Lung (tissue), 13 donors: ENCODE results near the gene RNU5B-1. TPM values are rescaled to one million over a fixed set of nuclear protein-coding genes. Genes with fewer than 3 reads are reported as not detected.
"Not testable (repeated sequence)": the region's sequence is repeated elsewhere in the genome, so short reads cannot be mapped to it uniquely, and the experiment has no call there.

Source experiments
- ATAC-seq: fragments of 200-7000 bp; cut with Tn5 transposase; one replicate; pipeline ENCODE4 v1.9.1; 2020; ENCODE audit warnings: moderate number of reproducible peaks; ENCODE audit not compliant: insufficient read depth, low FRiP score
- DNase-seq, 3 donors: peaks; one replicate each; pipeline ENCODE4 v3.0.0-alpha.2; 2013 to 2017
- H3K27ac ChIP-seq, 2 donors: one replicate each; pipeline ENCODE4 v1.5.1; 2013; ENCODE audit warnings: mild to moderate bottlenecking in 2 of 2, moderate library complexity in 2 of 2, control low read depth in 1 of 2, inconsistent platforms in 1 of 2, low read depth in 1 of 2, low read length in 1 of 2
- H3K27me3 ChIP-seq, 3 donors: one replicate each; pipeline ENCODE4 v1.5.1; 2013; ENCODE audit warnings: low read length in 2 of 3; ENCODE audit not compliant: control insufficient read depth in 3 of 3, insufficient read depth in 3 of 3
- H3K36me3 ChIP-seq, 4 donors: one replicate each; pipeline ENCODE4 v1.5.1; 2013; ENCODE audit warnings: low read length in 4 of 4, mild to moderate bottlenecking in 1 of 4, moderate library complexity in 1 of 4; ENCODE audit not compliant: control insufficient read depth in 4 of 4, insufficient read depth in 4 of 4
- H3K4me1 ChIP-seq, 5 donors: one replicate each; pipeline ENCODE4 v1.5.1; 2013; ENCODE audit warnings: low read length in 5 of 5, mild to moderate bottlenecking in 2 of 5, moderate library complexity in 1 of 5; ENCODE audit not compliant: control insufficient read depth in 5 of 5, insufficient read depth in 5 of 5
- H3K4me3 ChIP-seq: one replicate; pipeline ENCODE4 v1.5.1; 2013; ENCODE audit warnings: mild to moderate bottlenecking, control low read depth, moderate library complexity
- H3K9ac ChIP-seq, 2 donors: one replicate each; pipeline ENCODE4 v1.5.1; 2013; ENCODE audit warnings: low read length in 2 of 2, control low read depth in 1 of 2; ENCODE audit not compliant: insufficient read depth in 1 of 2
- H3K9me3 ChIP-seq, 4 donors: one replicate each; pipeline ENCODE4 v1.5.1; 2013; ENCODE audit warnings: low read length in 3 of 4, mild to moderate bottlenecking in 1 of 4, moderate library complexity in 1 of 4; ENCODE audit not compliant: control insufficient read depth in 4 of 4, insufficient read depth in 3 of 4
- CTCF ChIP-seq: IDR thresholded peaks from 2 replicates; pipeline ENCODE4 v1.5.1; 2012; ENCODE audit warnings: mild to moderate bottlenecking; ENCODE audit errors: control extremely low read depth, extremely low read depth
- WGBS, 2 donors: extraction: QIAGEN DNeasy Blood & Tissue Kit; methylation state at CpG; one replicate each; pipeline ENCODE4 v1.1.7; 2013; 5-methylcytosine and 5-hydroxymethylcytosine counted together
- polyA plus RNA-seq, 2 donors: library from polyadenylated mRNA; stranded (reverse); fragments of 200-250 nt; gene quantifications; one replicate each; pipeline ENCODE4 v1.2.1, GENCODE V29; 2013
- small RNA-seq: library from RNA; depleted of rRNA; stranded (forward); fragments of <200 nt; gene quantifications from one replicate; pipeline ENCODE3, GENCODE V24; 2014; ENCODE audit warnings: low replicate concordance
- total RNA-seq, 2 donors: library from RNA; depleted of rRNA in 1 of 2; stranded (reverse); fragments of >200 nt in 1 of 2; gene quantifications; one replicate each; pipeline ENCODE4 v1.2.1, GENCODE V29; 2014 to 2021
- donor health status: control.
- donor health status: control.
- donor health status: Bipolar disorder and iron deficiency.
- donor health status: healthy.
- donor health status: DM: yes; HTN: yes; CAD: no.

RNU5B-1 gene
- total and polyA plus RNA-seq, 4 donors, result 10.9 TPM; not detected in 3

DNA sequence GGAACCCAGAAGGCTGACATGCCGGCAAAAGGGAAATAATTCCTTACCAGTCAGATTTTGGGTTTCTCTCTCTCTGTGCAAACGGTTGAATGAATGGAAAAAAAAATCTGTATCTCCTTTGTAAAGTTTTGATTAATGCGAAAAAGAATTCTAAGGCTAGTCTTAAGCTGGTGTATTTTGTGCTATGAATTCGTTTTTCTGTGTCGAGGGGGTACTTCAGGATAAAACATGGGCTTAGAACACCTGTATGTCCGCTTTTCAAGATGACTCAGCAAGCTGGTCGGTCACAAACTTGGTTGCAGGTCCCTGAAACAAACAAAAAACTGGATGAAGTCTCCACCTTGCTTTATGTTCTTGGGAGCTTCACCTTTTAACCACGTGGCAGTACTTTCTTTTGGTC lies 44.9 kb downstream of the RNU5B-1 start:
- 84 to 85% methylated on average over 8 of the region's 8 CpGs for WGBS, 2 donors

GRCh38 chr15:65351972-65352371 lies 47.5 kb downstream of the RNU5B-1 start:
- WGBS, 2 donors, result 74 to 80% methylated on average over 1 of the region's 1 CpG
- ATAC-seq, H3K27ac ChIP-seq, H3K9ac ChIP-seq, H3K4me3 ChIP-seq, DNase-seq, H3K9me3 ChIP-seq, H3K27me3 ChIP-seq, H3K36me3 ChIP-seq: not testable (repeated sequence)
- H3K4me1 ChIP-seq, result peaks cover 0 to 10% (median 7%) of the 10 kb centered on the region in 5 donors

More for the DNA sequence above, 44.9 kb downstream of the RNU5B-1 start:
- ATAC-seq (no peak), DNase-seq (no peak)
- Histone ChIP-seq H3K9me3 (peaks cover 0 to 2% (median 0%) of the 10 kb centered on the region in 4 donors), H3K27me3 (no peaks in the 10 kb centered on the region), H3K36me3 (no peaks in the 10 kb centered on the region), H3K9ac (no peak overlapping the region), H3K4me3 (no peak overlapping the region), H3K27ac (no peak overlapping the region), H3K4me1 (no peaks in the 10 kb centered on the region)
- no peak for TF ChIP-seq CTCF

Small RNAs within 50 kb of the gene (small RNA-seq; reads per million reads assigned to genes)
- gene RNU5A-1, result 480,566 reads per million, percentile 100 among the genes with 10 or more reads in this experiment
- 88,672 reads per million, percentile 100 among the genes with 10 or more reads in this experiment for gene RNU5B-1
- gene SNORA24B, result 0.19 reads per million, percentile 7 among the genes with 10 or more reads in this experiment

Other genes starting within 250 kb of the RNU5B-1 start
- gene RASL12, start 236.7 kb upstream of the RNU5B-1 start, total RNA-seq, result 10 to 100 TPM; 31.6 to 75.7 TPM
- gene RASL12, start 236.7 kb upstream of the RNU5B-1 start, polyA plus RNA-seq, result 10 to 100 TPM; 13.8 to 14.8 TPM
- gene KBTBD13, start 227.9 kb upstream of the RNU5B-1 start, total RNA-seq, result under 1 TPM; 0.21 to 0.23 TPM
- gene KBTBD13, start 227.9 kb upstream of the RNU5B-1 start, polyA plus RNA-seq, result under 1 TPM; 0.04 to 0.14 TPM
- gene UBAP1L, start 189.5 kb upstream of the RNU5B-1 start, total RNA-seq, result 1 to 10 TPM; 4.7 to 5.4 TPM
- 1 to 10 TPM in 1 of 2 donors, under 1 TPM in 1; 0.96 to 2.2 TPM for gene UBAP1L, start 189.5 kb upstream of the RNU5B-1 start, polyA plus RNA-seq
- 10 to 100 TPM; 17.0 to 21.7 TPM for gene PDCD7, start 170.9 kb upstream of the RNU5B-1 start, total RNA-seq
- gene PDCD7, start 170.9 kb upstream of the RNU5B-1 start, polyA plus RNA-seq, result 10 to 100 TPM in 1 of 2 donors, 1 to 10 TPM in 1; 8.8 to 11.2 TPM
- gene CLPX, start 119.3 kb upstream of the RNU5B-1 start, total RNA-seq, result 10 to 100 TPM; 43.1 to 93.6 TPM
- 10 to 100 TPM; 11.2 to 19.6 TPM for gene CLPX, start 119.3 kb upstream of the RNU5B-1 start, polyA plus RNA-seq
- under 1 TPM; 0.89 to 0.97 TPM for gene CILP, start 93.2 kb upstream of the RNU5B-1 start, total RNA-seq
- under 1 TPM; 0.30 to 0.43 TPM for gene CILP, start 93.2 kb upstream of the RNU5B-1 start, polyA plus RNA-seq
- 1 to 10 TPM; 7.4 to 7.7 TPM for gene PARP16, start 17.8 kb upstream of the RNU5B-1 start, total RNA-seq
- 1 to 10 TPM; 4.6 to 5.2 TPM for gene PARP16, start 17.8 kb upstream of the RNU5B-1 start, polyA plus RNA-seq
- not detected for gene RNU5A-1, start 8.6 kb upstream of the RNU5B-1 start, total RNA-seq
- not detected for gene RNU5A-1, start 8.6 kb upstream of the RNU5B-1 start, polyA plus RNA-seq
- 1 to 10 TPM in 1 of 2 donors, under 1 TPM in 1; 0.09 to 1.3 TPM for gene IGDCC3, start 73.3 kb downstream of the RNU5B-1 start, total RNA-seq
- not detected for gene IGDCC3, start 73.3 kb downstream of the RNU5B-1 start, polyA plus RNA-seq
- gene IGDCC4, start 118.3 kb downstream of the RNU5B-1 start, total RNA-seq, result 10 to 100 TPM in 1 of 2 donors, 1 to 10 TPM in 1; 1.3 to 20.5 TPM
- under 1 TPM; 0.15 to 0.31 TPM for gene IGDCC4, start 118.3 kb downstream of the RNU5B-1 start, polyA plus RNA-seq
- 10 to 100 TPM; 34.4 to 51.4 TPM for gene DPP8, start 213.0 kb downstream of the RNU5B-1 start, total RNA-seq
- 10 to 100 TPM in 1 of 2 donors, 1 to 10 TPM in 1; 7.6 to 14.8 TPM for gene DPP8, start 213.0 kb downstream of the RNU5B-1 start, polyA plus RNA-seq
- 10 to 100 TPM; 36.2 to 77.9 TPM for gene HACD3, start 225.8 kb downstream of the RNU5B-1 start, total RNA-seq
- 10 to 100 TPM; 14.0 to 25.9 TPM for gene HACD3, start 225.8 kb downstream of the RNU5B-1 start, polyA plus RNA-seq